Karpas-422 (cell line): Measurements from ENCODE around the gene CGNL1. TPM values are rescaled to one million over a fixed set of nuclear protein-coding genes. Genes with fewer than 3 reads are reported as not detected.

Experiments used
- DNase-seq: peaks from one replicate; pipeline ENCODE4 v3.0.0-alpha.2; 2015
- H2AFZ ChIP-seq: fragments of 200-600 bp; sonication (generic); 2 replicates; pipeline ENCODE4 v1.6.1; 2014; ENCODE audit warnings: antibody characterized with exemption, low read length, mixed read lengths
- H3K27ac ChIP-seq: fragments of 200-600 bp; sonication (generic); 2 replicates; pipeline ENCODE4 v1.5.1; 2014; ENCODE audit warnings: mild to moderate bottlenecking, low read length, moderate library complexity
- H3K27me3 ChIP-seq: fragments of 200-600 bp; sonication (generic); 2 replicates; pipeline ENCODE4 v1.6.1; 2014; ENCODE audit warnings: low read length, mixed read lengths
- H3K36me3 ChIP-seq: fragments of 200-600 bp; sonication (generic); 2 replicates; pipeline ENCODE4 v1.6.1; 2014; ENCODE audit warnings: low read length, mixed read lengths; ENCODE audit not compliant: insufficient read depth
- H3K4me1 ChIP-seq: fragments of 200-600 bp; sonication (generic); 2 replicates; pipeline ENCODE4 v1.6.1; 2014; ENCODE audit warnings: mild to moderate bottlenecking, low read length, mixed read lengths
- H3K4me2 ChIP-seq: fragments of 200-600 bp; sonication (generic); 2 replicates; pipeline ENCODE4 v1.6.1; 2014; ENCODE audit warnings: low read length, low read depth, mild to moderate bottlenecking; ENCODE audit not compliant: poor library complexity, severe bottlenecking
- H3K4me3 ChIP-seq: fragments of 200-600 bp; sonication (generic); 2 replicates; pipeline ENCODE4 v1.5.1; 2014; ENCODE audit warnings: mild to moderate bottlenecking, antibody characterized with exemption, low read length, mixed read lengths
- H3K79me2 ChIP-seq: fragments of 200-600 bp; sonication (generic); 2 replicates; pipeline ENCODE4 v1.6.1; 2014; ENCODE audit warnings: mild to moderate bottlenecking, low read length, mixed read lengths
- H3K9ac ChIP-seq: fragments of 200-600 bp; sonication (generic); 2 replicates; pipeline ENCODE4 v1.6.0; 2014; ENCODE audit warnings: low read length
- H3K9me2 ChIP-seq: fragments of 200-600 bp; sonication (generic), shearing (Covaris generic); replicated peaks from 2 replicates; pipeline ENCODE4 v1.6.0; 2014; ENCODE audit warnings: mild to moderate bottlenecking, low read length, moderate library complexity; ENCODE audit not compliant: insufficient read depth
- H3K9me3 ChIP-seq: fragments of 300-700, 200-600 bp; sonication (generic); 2 replicates; pipeline ENCODE4 v1.6.1; 2014; ENCODE audit warnings: low read length, mixed read lengths
- H4K20me1 ChIP-seq: fragments of 200-600 bp; sonication (generic); 2 replicates; pipeline ENCODE4 v1.6.1; 2014; ENCODE audit warnings: mild to moderate bottlenecking, antibody characterized with exemption, low read length, low read depth; ENCODE audit not compliant: insufficient read depth
- total RNA-seq: library from RNA; depleted of rRNA; stranded (reverse); fragments of >200 nt; shearing (Covaris generic); gene quantifications from 2 replicates; pipeline ENCODE4 v1.2.3, GENCODE V29; 2014; ENCODE audit warnings: low replicate concordance

The CGNL1 gene
- total RNA-seq, 1 experiment from 2014 or later = not detected

DNA sequence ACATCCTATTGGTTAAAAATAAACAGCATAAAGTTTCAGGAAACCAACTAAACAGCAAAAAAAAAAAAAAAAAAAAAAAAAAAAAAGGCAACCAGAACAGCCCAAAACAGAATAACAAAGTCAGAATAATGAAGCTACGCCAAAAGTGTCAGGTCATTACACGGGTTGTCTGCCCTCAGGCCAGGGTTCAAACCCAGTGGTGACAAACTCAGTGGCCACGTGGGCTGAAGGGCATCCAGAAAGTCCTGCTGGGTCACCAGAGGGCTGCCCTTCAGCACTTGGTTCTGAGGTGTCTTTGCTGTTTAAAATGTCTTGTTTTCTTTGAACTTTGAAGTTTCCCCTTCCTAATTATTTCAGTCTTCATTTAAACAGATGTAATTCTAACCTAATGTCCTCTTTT is 61.3 kb downstream of the CGNL1 start:
- no peak for DNase-seq
- Histone ChIP-seq H3K27ac (no peak overlapping the region), H3K4me3 (no peak overlapping the region), H2AFZ (no peak overlapping the region), H3K27me3 (no peaks in the 10 kb centered on the region), H3K36me3 (no peaks in the 10 kb centered on the region), H3K79me2 (no peaks in the 10 kb centered on the region), H3K4me1 (no peaks in the 10 kb centered on the region), H3K9me3 (no peaks in the 10 kb centered on the region), H3K4me2 (no peak overlapping the region), H4K20me1 (no peaks in the 10 kb centered on the region), H3K9ac (no peak overlapping the region), H3K9me2 (no peaks in the 10 kb centered on the region)

DNA sequence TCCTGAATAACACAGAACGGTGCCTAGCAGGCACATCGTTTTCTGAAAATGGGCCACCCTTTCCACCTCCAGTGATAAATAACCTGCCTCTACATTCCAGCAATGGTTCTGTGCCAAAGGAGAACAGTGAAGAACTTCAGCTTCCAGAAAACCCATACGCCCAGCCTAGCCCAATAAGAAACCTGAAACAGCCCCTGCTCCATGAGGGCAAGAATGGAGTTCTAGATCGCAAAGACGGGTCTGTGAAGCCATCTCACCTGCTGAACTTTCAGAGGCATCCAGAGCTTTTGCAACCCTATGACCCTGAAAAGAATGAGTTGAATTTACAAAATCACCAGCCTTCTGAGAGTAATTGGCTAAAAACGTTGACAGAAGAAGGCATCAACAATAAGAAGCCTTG is 61.9 kb downstream of the CGNL1 start:
- H3K27me3 ChIP-seq = no peaks in the 10 kb centered on the region
- H2AFZ ChIP-seq = no peak overlapping the region
- no peaks in the 10 kb centered on the region for H3K9me2 ChIP-seq
- H3K9me3 ChIP-seq = no peaks in the 10 kb centered on the region
- H3K9ac ChIP-seq = no peak overlapping the region
- no peak for DNase-seq
- H3K36me3 ChIP-seq = no peaks in the 10 kb centered on the region
- H4K20me1 ChIP-seq = no peaks in the 10 kb centered on the region
- H3K27ac ChIP-seq = no peak overlapping the region
- no peak overlapping the region for H3K4me3 ChIP-seq
- no peaks in the 10 kb centered on the region for H3K4me1 ChIP-seq
- H3K4me2 ChIP-seq = no peak overlapping the region
- H3K79me2 ChIP-seq = no peaks in the 10 kb centered on the region

DNA sequence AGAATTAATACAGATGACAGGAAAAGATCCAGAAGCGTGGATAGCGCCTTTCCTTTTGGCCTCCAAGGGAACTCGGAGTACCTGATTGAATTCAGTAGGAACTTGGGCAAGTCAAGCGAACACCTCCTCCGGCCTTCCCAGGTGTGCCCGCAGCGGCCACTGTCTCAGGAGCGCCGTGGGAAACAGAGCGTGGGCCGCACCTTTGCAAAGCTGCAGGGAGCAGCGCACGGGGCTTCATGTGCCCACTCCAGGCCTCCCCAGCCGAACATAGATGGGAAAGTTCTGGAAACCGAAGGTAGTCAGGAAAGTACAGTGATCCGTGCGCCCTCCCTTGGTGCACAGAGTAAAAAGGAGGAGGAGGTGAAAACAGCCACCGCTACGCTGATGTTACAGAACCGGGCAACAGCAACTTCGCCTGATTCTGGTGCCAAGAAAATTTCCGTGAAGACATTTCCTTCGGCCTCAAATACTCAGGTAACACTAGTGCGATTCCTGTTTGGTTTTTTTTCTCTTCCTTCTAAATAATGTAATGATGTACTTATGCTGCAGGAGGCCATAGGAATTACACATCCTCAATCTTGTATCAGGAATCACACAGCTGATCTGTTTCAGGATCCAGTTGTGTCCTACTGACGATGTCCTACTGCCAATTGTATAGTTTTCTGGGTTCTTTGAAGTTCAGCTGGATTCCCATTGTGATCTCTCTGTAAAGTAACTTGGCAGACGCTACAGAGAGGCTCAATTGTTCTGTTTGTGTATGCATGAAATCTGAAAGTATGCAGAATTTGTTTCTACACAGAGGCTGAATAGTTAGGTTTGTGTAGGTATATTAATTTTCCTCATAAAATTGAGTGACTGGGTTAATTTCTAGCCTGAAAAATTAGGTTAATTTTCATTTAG is 63.1 kb downstream of the CGNL1 start:
- Histone ChIP-seq H3K79me2 (no peaks in the 10 kb centered on the region), H3K9me2 (no peaks in the 10 kb centered on the region), H3K4me3 (no peak overlapping the region), H3K4me1 (no peaks in the 10 kb centered on the region), H3K36me3 (no peaks in the 10 kb centered on the region), H3K9me3 (no peaks in the 10 kb centered on the region), H4K20me1 (no peaks in the 10 kb centered on the region), H3K27me3 (no peaks in the 10 kb centered on the region), H2AFZ (no peak overlapping the region), H3K9ac (no peak overlapping the region), H3K27ac (no peak overlapping the region), H3K4me2 (no peak overlapping the region)
- DNase-seq = no peak

DNA sequence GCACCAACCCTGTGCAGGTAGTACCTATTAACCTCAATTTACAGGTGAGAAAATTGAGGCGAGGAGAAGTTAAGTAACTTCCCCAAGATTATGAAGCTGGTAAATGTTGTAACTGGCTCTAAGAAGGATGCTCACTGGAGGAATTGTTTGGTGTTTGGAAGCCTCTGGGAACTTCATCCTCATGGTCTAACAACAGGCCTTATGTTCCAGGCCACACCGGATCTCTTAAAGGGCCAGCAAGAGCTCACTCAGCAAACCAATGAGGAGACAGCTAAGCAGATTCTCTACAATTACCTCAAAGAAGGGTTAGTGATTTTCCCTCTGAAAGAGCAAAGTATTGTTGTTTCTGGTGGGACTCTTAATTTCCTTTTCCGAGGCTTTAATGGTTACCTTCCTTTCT is 63.9 kb downstream of the CGNL1 start:
- Histone ChIP-seq H3K27me3 (no peaks in the 10 kb centered on the region), H3K27ac (no peak overlapping the region), H2AFZ (no peak overlapping the region), H3K4me3 (no peak overlapping the region), H3K9me2 (no peaks in the 10 kb centered on the region), H3K4me2 (no peak overlapping the region), H3K79me2 (no peaks in the 10 kb centered on the region), H3K9ac (no peak overlapping the region), H4K20me1 (no peaks in the 10 kb centered on the region), H3K9me3 (no peaks in the 10 kb centered on the region), H3K36me3 (no peaks in the 10 kb centered on the region), H3K4me1 (no peaks in the 10 kb centered on the region)
- DNase-seq = no peak

DNA sequence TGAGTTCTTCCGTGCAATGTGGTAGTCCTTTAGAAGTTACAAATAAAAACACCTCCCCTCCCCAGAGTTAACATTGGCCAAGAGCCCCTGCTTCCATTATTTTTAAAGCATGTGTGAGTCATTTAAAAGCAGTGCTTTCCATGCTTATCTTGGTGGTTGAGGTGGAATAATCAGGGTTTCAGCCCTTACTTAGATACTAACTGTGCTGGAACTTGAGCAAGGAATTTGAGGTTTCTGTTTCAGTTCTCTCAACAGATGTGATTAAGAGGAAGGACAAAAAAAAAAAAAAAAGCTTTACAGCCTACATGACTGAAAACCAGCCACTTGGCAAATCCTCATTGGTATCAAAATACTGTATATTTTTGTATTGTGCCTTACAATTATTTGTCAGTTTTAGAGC is 64.5 kb downstream of the CGNL1 start:
- no peaks in the 10 kb centered on the region for H3K9me3 ChIP-seq
- no peaks in the 10 kb centered on the region for H3K36me3 ChIP-seq
- no peak overlapping the region for H3K9ac ChIP-seq
- no peak overlapping the region for H3K27ac ChIP-seq
- H2AFZ ChIP-seq = no peak overlapping the region
- no peaks in the 10 kb centered on the region for H3K4me1 ChIP-seq
- H3K4me2 ChIP-seq = no peak overlapping the region
- H3K79me2 ChIP-seq = no peaks in the 10 kb centered on the region
- H3K27me3 ChIP-seq = no peaks in the 10 kb centered on the region
- no peak for DNase-seq
- H4K20me1 ChIP-seq = no peaks in the 10 kb centered on the region
- no peaks in the 10 kb centered on the region for H3K9me2 ChIP-seq
- H3K4me3 ChIP-seq = no peak overlapping the region

DNA sequence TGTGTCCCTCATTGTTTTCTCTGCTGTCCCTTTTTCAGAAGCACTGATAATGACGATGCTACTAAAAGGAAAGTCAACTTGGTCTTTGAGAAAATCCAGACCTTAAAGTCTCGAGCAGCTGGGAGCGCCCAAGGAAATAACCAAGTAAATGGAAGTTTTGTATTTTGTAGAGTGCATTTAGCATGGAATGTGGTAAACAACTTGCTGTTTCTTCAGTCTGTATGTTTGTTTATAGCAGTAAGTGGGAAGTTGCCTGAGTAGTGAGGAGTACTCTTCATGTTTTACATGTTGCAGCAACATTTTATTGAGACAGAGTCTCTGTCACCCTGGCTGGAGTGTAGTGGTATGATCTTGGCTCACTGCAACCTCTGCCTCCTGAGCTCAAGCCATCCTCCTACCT is 66.0 kb downstream of the CGNL1 start:
- H4K20me1 ChIP-seq = no peaks in the 10 kb centered on the region
- H2AFZ ChIP-seq = no peak overlapping the region
- no peaks in the 10 kb centered on the region for H3K27me3 ChIP-seq
- no peaks in the 10 kb centered on the region for H3K9me3 ChIP-seq
- no peaks in the 10 kb centered on the region for H3K9me2 ChIP-seq
- H3K4me1 ChIP-seq = no peaks in the 10 kb centered on the region
- no peak for DNase-seq
- no peak overlapping the region for H3K9ac ChIP-seq
- H3K79me2 ChIP-seq = no peaks in the 10 kb centered on the region
- no peaks in the 10 kb centered on the region for H3K36me3 ChIP-seq
- H3K4me3 ChIP-seq = no peak overlapping the region
- H3K4me2 ChIP-seq = no peak overlapping the region
- no peak overlapping the region for H3K27ac ChIP-seq

DNA sequence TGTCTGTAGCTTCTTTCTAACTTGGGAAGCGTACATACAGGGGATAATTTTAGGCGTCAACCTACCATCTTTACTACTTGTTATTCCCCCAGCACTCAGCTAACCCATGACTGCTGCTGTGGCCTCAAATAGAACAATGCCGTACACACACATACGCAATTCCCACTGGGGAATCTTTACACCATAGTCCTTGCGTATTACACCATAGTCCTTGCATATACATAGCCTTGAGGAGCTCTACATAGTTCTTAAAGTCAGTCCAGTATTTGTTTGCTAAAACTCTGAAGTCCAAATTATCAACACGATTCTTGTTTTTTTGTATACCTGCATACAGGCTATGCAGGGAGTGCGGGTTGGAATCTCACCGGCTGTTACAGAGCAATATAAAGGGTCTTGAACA is 67.2 kb downstream of the CGNL1 start:
- no peaks in the 10 kb centered on the region for H3K27me3 ChIP-seq
- H3K9me3 ChIP-seq = no peaks in the 10 kb centered on the region
- no peaks in the 10 kb centered on the region for H3K4me1 ChIP-seq
- no peak overlapping the region for H3K9ac ChIP-seq
- no peaks in the 10 kb centered on the region for H3K79me2 ChIP-seq
- no peaks in the 10 kb centered on the region for H3K9me2 ChIP-seq
- no peak for DNase-seq
- H3K36me3 ChIP-seq = no peaks in the 10 kb centered on the region
- no peaks in the 10 kb centered on the region for H4K20me1 ChIP-seq
- no peak overlapping the region for H3K27ac ChIP-seq
- no peak overlapping the region for H3K4me2 ChIP-seq
- H3K4me3 ChIP-seq = no peak overlapping the region
- H2AFZ ChIP-seq = no peak overlapping the region

DNA sequence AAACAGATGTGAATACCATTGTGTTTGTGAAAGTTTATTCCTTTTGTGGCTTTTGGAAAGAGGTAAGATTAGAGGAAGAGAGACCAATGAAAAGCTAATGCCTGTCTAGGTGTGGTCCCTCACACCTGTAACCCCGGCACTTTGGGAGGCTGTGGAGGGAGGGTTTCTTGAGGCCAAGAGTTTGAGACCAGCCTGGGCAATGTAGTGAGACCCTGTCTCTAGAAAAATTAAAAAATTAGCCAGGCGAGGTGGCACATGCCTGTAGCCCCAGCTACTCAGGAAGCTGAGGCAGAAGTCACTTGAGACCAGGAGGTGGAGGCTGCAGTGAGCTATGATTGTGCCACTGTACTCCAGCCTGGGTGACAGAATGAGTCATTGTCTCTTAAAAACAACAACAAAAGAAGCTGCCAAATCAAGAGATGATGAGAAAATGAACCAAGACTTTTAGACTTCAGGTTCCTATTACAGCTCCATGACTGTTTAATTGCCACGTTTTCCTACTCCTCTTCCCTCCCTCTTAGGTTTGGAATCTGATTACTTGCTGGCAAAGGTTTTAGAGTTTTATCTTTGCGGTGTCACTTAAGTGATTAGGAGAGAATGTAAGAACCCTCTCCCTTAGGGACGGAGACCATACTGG is 68.7 kb downstream of the CGNL1 start:
- Histone ChIP-seq H3K36me3 (no peaks in the 10 kb centered on the region), H3K4me1 (no peaks in the 10 kb centered on the region), H3K9me2 (no peaks in the 10 kb centered on the region), H3K79me2 (no peaks in the 10 kb centered on the region), H2AFZ (no peak overlapping the region), H3K4me2 (no peak overlapping the region), H4K20me1 (no peaks in the 10 kb centered on the region), H3K27ac (no peak overlapping the region), H3K4me3 (no peak overlapping the region), H3K9ac (no peak overlapping the region), H3K9me3 (no peaks in the 10 kb centered on the region), H3K27me3 (no peaks in the 10 kb centered on the region)
- no peak for DNase-seq
